Kidney (tissue), 14 donors: ENCODE measurements around the gene PDE4D. TPM values are rescaled to one million over a fixed set of nuclear protein-coding genes. Genes with fewer than 3 reads are reported as not detected.

ENCODE experiments used
- DNase-seq, 5 donors: peaks; one replicate each; pipeline ENCODE4 v3.0.0-alpha.2; 2013 to 2020
- FAIRE-seq: peaks from 2 replicates; lab custom pipeline; 2012; peaks lifted over from hg19 to GRCh38; lab: Jason Lieb, UNC
- H3K27ac ChIP-seq, 2 donors: one replicate each; pipeline ENCODE4 v1.7.0; 2013; ENCODE audit warnings: low read depth in 2 of 2, low read length in 2 of 2, inconsistent platforms in 1 of 2
- H3K27me3 ChIP-seq: one replicate; pipeline ENCODE4 v1.7.1; 2013; ENCODE audit warnings: low read length, inconsistent platforms; ENCODE audit not compliant: control insufficient read depth, insufficient read depth
- H3K36me3 ChIP-seq, 3 donors: one replicate each; pipeline versions ENCODE4 v1.7.0 to v1.7.1; 2013; ENCODE audit warnings: low read length in 3 of 3, control low read depth in 1 of 3, inconsistent platforms in 1 of 3; ENCODE audit not compliant: insufficient read depth in 3 of 3, control insufficient read depth in 2 of 3
- H3K4me1 ChIP-seq, 3 donors: one replicate each; pipeline versions ENCODE4 v1.7.0 to v1.7.1; 2013; ENCODE audit warnings: low read length in 3 of 3, inconsistent platforms in 1 of 3, low read depth in 1 of 3; ENCODE audit not compliant: control insufficient read depth in 2 of 3, insufficient read depth in 2 of 3
- H3K4me3 ChIP-seq, 3 donors: one replicate each; pipeline versions ENCODE4 v1.7.0 to v1.8.1; 2013; ENCODE audit warnings: low read length in 3 of 3, control low read depth in 1 of 3, inconsistent platforms in 1 of 3
- H3K9ac ChIP-seq, 3 donors: one replicate each; pipeline versions ENCODE4 v1.7.0 to v1.7.1; 2013; ENCODE audit warnings: low read length in 3 of 3, control low read depth in 1 of 3, inconsistent platforms in 1 of 3
- H3K9me3 ChIP-seq, 3 donors: one replicate each; pipeline versions ENCODE4 v1.7.0 to v1.7.1; 2013; ENCODE audit warnings: low read length in 3 of 3, control low read depth in 1 of 3, inconsistent platforms in 1 of 3; ENCODE audit not compliant: control insufficient read depth in 2 of 3, insufficient read depth in 1 of 3
- CTCF ChIP-seq: IDR thresholded peaks from 3 replicates; pipeline ENCODE4 v1.5.1; 2012; ENCODE audit warnings: mild to moderate bottlenecking, moderate library complexity, borderline replicate concordance; ENCODE audit not compliant: insufficient read depth; ENCODE audit errors: extremely low read depth
- intact Hi-C: fragments of 100-400 bp; cut with DNase I; formaldehyde crosslinking; loops from one replicate; pipeline ENCODE4 v1.11.1; 2022
- polyA plus RNA-seq: library from polyadenylated mRNA; stranded (reverse); fragments of 350-450 nt; fragmentation: Illumina TruSeq; extraction: RNeasy Lipid Tissue Mini Kit (QIAGEN cat#74804); gene quantifications from one replicate; pipeline ENCODE4 v1.2.3, GENCODE V29; 2014; ENCODE audit warnings: low read depth, low replicate concordance; ENCODE audit not compliant: insufficient read depth
- total RNA-seq: library from RNA; stranded (reverse); fragmentation: NEBNext Ultra II Directional; extraction: Animal tissue kit (Norgen Biotek cat#: 25700); gene quantifications from one replicate; pipeline ENCODE4 v1.2.1, GENCODE V29; 2021
- donor health status: control.
- donor health status: control.
- donor health status: control.
- donor health status: control.
- donor health status: control.
- donor health status: DM: yes; HTN: yes; CAD: no.
- donor health status: Normal renal cell carcinoma (clear cell type).

The PDE4D gene
- total and polyA plus RNA-seq, 2 donors from 2014 or later, result 9.2 to 78.9 TPM

- Histone ChIP-seq H3K27ac (no peak overlapping the region), H3K36me3 (no peaks in the 10 kb centered on the region), H3K4me3 (no peak overlapping the region), H3K4me1 (no peaks in the 10 kb centered on the region), H3K27me3 (no peaks in the 10 kb centered on the region), H3K9me3 (no peaks in the 10 kb centered on the region), H3K9ac (no peak overlapping the region)
- FAIRE-seq (no peak), DNase-seq (no peak)
- intact Hi-C loops, result no loop called here
- no peak for TF ChIP-seq CTCF
These were observed 734.7 kb downstream of the PDE4D start for GRCh38 chr5:59158637-59159391.

- Histone ChIP-seq H3K36me3 (no peaks in the 10 kb centered on the region), H3K4me1 (no peaks in the 10 kb centered on the region), H3K27me3 (no peaks in the 10 kb centered on the region), H3K9ac (no peak overlapping the region), H3K27ac (no peak overlapping the region), H3K4me3 (no peak overlapping the region), H3K9me3 (no peaks in the 10 kb centered on the region)
- DNase-seq, result no peak
- no peak for TF ChIP-seq CTCF
- FAIRE-seq, result no peak
- intact Hi-C loops, result no loop called here
These were observed 735.4 kb downstream of the PDE4D start for GRCh38 chr5:59158165-59158564.

GRCh38 chr5:59157068-59157467 is 736.5 kb downstream of the PDE4D start:
- no peak overlapping the region for H3K9ac ChIP-seq
- no peaks in the 10 kb centered on the region for H3K27me3 ChIP-seq
- no peak overlapping the region for H3K27ac ChIP-seq
- DNase-seq, result no peak
- H3K36me3 ChIP-seq, result no peaks in the 10 kb centered on the region
- H3K4me1 ChIP-seq, result peaks cover 0 to under 1% (median 0%) of the 10 kb centered on the region in 3 donors
- no peak for TF ChIP-seq CTCF
- no peak for FAIRE-seq
- H3K9me3 ChIP-seq, result no peaks in the 10 kb centered on the region
- intact Hi-C loops, result no loop called here
- no peak overlapping the region for H3K4me3 ChIP-seq
